HG03442 (cell line): ENCODE results near the gene SEMA4A.
"Not testable (repeated sequence)": the region's sequence is repeated elsewhere in the genome, so short reads cannot be mapped to it uniquely, and the experiment has no call there.

ENCODE experiments used
- ATAC-seq: cut with Tn5 transposase; IDR thresholded peaks from one replicate; pipeline ENCODE4 v1.9.1; 2021; ENCODE audit warnings: mild to moderate bottlenecking, moderate library complexity; ENCODE audit not compliant: unreplicated experiment

SEMA4A gene

DNA sequence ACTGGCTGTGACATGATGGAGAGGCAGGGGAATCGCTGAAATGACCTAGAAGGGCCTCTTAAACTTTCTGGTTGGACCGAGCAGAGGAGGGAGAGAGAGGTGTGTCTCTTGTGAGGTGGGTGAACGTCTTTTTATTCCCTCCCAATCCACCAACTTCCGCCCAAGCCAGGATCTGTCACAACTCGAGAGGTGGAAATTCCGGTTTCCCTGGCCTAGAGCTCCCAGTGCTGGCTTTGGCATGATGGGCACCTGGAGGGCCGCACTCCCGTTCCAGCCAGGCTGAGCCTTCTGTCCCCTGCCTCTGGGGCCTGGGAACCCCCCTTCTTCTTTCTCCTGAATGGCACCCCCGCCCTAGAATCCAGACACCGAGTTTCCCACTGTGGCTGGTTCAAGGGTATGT lies at the start of gene SEMA4A:
SEMA4A (plus strand) TSS at position 224 of the 400 bp plus-strand sequence. CDS start 994 bp downstream, outside the sequence.
- ATAC-seq: no peak

DNA sequence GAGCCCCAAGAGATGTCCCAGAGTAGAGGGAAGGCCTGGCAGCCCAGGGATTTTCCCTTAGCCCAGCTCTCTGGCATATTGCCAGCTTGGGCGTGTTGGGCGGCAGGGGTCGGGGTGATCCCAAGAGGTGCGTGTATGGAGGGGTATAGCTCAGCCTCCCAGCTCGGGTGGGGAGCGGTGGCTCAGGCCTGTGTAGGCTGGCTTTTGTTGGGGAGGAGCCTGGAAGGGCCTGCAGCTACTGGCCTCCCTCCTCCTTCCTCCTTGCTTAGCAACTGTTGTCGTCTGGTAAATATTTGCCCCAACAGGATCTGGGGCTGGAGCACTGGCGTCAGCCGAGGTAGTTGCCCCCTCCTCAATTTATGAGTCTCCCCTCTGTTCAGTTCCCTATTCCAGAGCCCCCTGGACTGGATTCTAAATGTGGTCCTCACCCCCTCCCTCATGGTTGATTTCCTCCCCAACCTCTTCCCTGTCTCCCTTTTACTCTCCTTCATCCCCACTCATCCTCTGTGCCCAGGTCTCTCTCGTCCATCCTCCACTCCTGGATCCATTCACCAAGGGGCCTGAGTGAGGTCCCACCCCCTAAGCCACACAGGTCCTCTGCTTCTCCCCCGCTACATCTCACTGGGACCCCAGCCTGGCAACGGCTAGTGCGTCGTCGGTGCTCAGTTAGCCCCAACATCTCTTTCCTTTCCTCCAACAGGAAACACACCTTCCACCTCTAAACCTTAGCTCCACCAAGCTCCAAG lies 49.1 kb upstream of the SEMA4A start:
- no peak for ATAC-seq

DNA sequence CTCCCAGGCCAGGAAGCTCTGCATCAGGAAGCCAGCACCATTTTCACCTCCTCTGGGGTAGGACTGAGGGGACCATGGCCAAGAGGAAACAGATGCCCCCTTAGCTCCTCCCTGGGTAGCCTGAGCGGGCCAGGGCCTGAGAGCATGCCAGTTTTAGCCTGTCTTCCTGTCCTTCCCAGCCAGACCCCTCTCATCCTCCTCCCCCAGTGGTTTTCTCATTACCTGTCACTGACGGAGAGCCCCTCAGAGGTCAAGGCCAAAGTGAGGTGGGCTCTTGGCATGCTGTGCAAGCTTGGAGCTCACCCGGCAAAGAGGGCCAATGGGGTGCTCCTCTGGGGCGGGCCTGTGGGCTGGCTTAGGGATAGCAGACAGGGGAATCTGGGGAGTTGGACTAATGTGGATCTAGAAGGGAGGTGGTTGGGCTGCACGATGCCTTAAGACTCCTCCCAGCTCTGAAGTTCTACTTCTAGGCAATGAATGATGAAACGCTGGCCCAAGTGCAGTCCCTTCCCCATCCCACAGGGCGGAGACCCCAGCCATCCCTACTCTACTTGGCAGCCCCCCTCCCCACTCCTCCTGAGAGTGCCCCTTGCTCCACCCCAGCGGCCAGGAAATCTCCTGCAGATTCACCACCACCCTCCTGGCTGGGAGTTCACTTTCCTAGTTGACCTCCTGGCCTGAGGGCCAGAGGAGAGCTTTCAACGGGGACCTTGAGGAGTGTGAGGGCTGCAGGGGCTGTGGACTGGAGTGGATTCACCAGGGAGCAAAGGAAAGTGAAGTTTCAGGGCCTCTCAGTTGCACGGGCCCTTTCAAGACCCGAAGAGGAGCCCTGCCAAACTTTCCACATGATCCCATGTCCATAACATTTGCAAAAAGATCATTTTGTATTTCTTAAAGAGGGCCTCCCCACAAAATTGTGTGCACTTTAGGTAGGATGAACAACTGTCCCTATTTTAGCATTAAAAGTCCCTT lies 48.2 kb upstream of the SEMA4A start:
- ATAC-seq: no peak

- ATAC-seq: no peak
Measured at GRCh38 chr1:156106624-156107488, 46.5 kb upstream of the SEMA4A start.

DNA sequence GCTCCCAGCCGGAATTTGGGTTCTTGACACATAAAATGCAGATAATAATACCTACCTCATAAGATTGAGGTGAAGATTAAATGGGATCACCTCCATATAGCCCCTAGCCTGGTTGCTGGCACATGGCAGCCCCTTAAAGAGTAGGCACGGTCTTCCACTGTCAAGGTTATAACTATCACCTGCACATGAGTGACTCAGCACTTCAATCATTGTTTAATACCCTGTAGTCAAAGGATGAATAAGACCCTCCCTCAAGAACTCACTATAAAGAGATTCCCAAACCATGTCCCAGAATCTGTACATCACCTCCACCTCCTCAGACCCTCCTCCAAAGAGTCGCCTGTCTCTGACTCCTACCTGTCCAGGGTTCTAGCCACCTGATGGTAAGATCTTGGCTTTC lies 45.3 kb upstream of the SEMA4A start:
- ATAC-seq: no peak

GRCh38 chr1:156108664-156109241 lies 44.6 kb upstream of the SEMA4A start:
- no peak for ATAC-seq

DNA sequence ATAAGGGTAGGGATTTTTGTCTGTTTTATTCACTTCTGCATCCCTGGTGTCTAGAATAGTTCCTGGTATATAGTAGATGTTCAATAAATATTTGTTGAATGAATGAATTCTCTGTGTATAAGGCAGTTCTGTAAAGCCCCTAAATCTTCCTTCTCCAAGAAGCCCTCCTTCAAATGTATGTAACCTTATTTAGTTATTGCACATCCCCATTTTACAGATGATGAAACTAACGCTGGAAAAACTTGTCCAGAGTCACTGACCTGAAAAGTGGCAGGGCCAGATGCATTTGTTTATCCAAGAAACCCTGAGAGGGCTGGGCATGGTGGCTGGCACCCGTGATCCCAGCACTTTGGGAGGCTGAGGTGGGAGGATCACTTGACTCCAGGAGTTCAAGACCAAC lies 43.1 kb upstream of the SEMA4A start:
- no peak for ATAC-seq

- ATAC-seq: no peak
Measured at GRCh38 chr1:156111355-156111962, 41.9 kb upstream of the SEMA4A start.

DNA sequence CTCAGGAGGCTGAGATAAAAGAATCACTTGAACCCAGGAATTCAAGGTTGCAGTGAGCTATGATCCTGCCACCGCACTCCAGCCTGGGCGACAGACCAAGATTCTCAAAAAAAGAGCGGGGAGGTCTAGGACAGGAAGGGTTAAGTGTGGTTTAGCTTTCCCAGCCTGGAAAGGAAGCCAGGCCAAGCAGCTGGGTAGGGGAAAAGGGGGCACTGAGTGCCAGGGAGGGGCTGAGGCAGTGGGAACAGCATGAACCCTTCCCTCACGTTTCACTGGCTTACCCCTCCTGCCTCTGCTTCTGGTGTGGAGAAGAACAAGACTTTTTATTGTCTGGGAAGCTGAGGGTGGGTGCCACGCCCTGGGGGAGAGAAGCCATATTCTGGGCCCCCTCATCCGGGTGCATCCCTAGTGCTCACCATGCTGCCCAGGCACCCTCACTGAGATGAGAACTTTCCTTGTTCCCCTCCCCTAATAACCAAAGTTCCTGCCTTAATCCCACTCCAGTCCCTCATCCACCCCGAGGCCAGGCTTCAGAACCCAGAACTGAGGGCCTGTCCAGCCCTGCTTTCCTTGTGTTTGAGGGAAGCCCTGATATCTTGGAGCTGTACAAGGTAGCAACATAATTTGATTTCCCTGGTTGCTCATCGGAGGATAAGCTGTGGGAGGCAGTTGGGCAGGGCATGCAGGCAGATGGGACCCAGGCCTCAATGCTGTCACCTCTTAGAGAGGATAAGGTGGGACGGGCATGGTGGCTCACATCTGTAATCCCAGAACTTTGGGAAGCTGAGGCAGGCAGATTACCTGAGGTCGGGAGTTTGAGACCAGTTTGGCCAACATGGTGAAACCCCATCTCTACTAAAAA lies 40.9 kb upstream of the SEMA4A start:
- ATAC-seq: no peak

GRCh38 chr1:156113282-156113950 lies 40.0 kb upstream of the SEMA4A start:
- no peak for ATAC-seq

- ATAC-seq: peak; percentile 66
Measured at GRCh38 chr1:156114101-156114918, 39.1 kb upstream of the SEMA4A start, which contains the start of gene LMNA. TSS of gene LMNA (plus strand) at chr1:156114711. CDS start at chr1:156114919, 208 bp downstream.

- ATAC-seq: no peak
Measured at GRCh38 chr1:156114919-156115513, 38.4 kb upstream of the SEMA4A start.

DNA sequence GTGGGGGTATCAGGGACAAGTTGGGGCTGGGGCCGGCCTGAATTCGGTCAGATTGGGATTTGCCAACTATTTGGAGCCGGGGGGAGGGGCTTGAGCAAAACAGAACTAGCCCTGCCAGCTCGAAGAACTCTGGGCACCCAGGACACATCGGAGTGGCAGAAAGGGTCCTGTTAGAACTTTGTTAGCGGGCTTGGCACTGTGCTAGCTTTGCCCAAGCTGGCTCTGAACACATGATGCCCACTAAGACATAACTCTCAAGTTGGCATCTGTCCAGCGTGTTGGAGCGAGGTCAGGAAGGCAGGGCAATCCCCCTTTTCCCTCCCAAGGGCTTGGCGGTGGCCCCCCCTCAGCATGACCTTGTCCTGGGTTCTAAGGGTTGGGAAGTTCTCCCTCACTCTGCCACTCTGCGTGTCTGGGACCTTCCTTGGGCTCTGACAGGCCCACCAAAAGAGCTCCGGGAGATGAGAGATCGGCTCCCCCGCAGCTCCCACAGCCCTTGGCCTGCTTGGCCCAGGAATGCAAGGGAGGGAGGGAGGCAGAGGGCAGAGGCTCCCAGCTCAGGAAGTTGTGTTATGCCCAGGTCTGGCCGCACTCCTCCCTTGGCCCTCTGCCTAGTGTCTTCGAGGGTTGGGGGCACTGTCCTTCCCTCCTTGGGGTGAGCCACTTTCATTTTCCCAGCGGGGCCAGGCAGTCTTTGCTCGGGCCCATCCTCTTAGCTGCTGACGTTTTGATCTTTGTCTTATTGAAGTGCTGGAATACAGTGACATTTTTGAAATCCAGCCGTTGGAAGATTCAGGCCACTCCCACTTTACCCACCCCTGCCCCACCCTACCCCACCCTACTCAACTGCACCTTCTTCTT lies 37.6 kb upstream of the SEMA4A start:
- no peak for ATAC-seq

GRCh38 chr1:156116731-156117130 lies 36.7 kb upstream of the SEMA4A start:
- not testable (repeated sequence) for ATAC-seq

GRCh38 chr1:156117414-156118176 lies 35.8 kb upstream of the SEMA4A start:
- ATAC-seq: no peak
